SW480 (cell line): ENCODE data around the gene FAM168B.
"Not testable (repeated sequence)": the region's sequence is repeated elsewhere in the genome, so short reads cannot be mapped to it uniquely, and the experiment has no call there.

ENCODE experiments used
- DNase-seq: peaks from one replicate; pipeline ENCODE4 v3.0.0-alpha.2; 2016; ENCODE audit warnings: low spot score

The FAM168B gene

GRCh38 chr2:131094463-131095281, 1.4 kb upstream of the FAM168B start:
- DNase-seq, result no peak

GRCh38 chr2:131093696-131094462, 619 bp upstream of the FAM168B start:
- DNase-seq, result peak; percentile 64

GRCh38 chr2:131092458-131093005, 728 bp downstream of the FAM168B start:
- no peak for DNase-seq

- no peak for DNase-seq
Measured at GRCh38 chr2:131085646-131086045, 7.6 kb downstream of the FAM168B start.

GRCh38 chr2:131081190-131081589, 12.1 kb downstream of the FAM168B start:
- DNase-seq, result no peak

GRCh38 chr2:131079931-131080330, 13.3 kb downstream of the FAM168B start:
- DNase-seq, result not testable (repeated sequence)

GRCh38 chr2:131077966-131078365, 15.3 kb downstream of the FAM168B start:
- no peak for DNase-seq

GRCh38 chr2:131077182-131077846, 15.9 kb downstream of the FAM168B start:
- no peak for DNase-seq

GRCh38 chr2:131076707-131077106, 16.6 kb downstream of the FAM168B start:
- no peak for DNase-seq

- not testable (repeated sequence) for DNase-seq
Measured at GRCh38 chr2:131075578-131075977, 17.7 kb downstream of the FAM168B start.

- DNase-seq, result not testable (repeated sequence)
Measured at GRCh38 chr2:131068172-131068571, 25.1 kb downstream of the FAM168B start.

GRCh38 chr2:131067465-131068125, 25.7 kb downstream of the FAM168B start:
- no peak for DNase-seq

GRCh38 chr2:131064589-131065512, 28.4 kb downstream of the FAM168B start:
- DNase-seq, result no peak

GRCh38 chr2:131063501-131064283, 29.6 kb downstream of the FAM168B start:
- DNase-seq, result no peak

GRCh38 chr2:131058920-131059319, 34.3 kb downstream of the FAM168B start:
- no peak for DNase-seq

- DNase-seq, result no peak
Measured at GRCh38 chr2:131058214-131058843, 34.9 kb downstream of the FAM168B start.

- no peak for DNase-seq
Measured at GRCh38 chr2:131056932-131057287, 36.4 kb downstream of the FAM168B start.

GRCh38 chr2:131056204-131056931, 36.9 kb downstream of the FAM168B start:
- DNase-seq, result no peak
